Stimulated activated CD4-positive, alpha-beta T cell treated with anti-CD3 and anti-CD28 coated beads, Interleukin-12 subunit alpha, Interleukin-12 subunit beta, amount 100 ng/mL, for 4 hours (primary cell): ENCODE data around the gene SNORC.
"Not testable (repeated sequence)": the region's sequence is repeated elsewhere in the genome, so short reads cannot be mapped to it uniquely, and the experiment has no call there.

Source experiments
- DNase-seq: peaks from one replicate; pipeline ENCODE4 v3.0.0-alpha.2; 2020

SNORC gene

DNA sequence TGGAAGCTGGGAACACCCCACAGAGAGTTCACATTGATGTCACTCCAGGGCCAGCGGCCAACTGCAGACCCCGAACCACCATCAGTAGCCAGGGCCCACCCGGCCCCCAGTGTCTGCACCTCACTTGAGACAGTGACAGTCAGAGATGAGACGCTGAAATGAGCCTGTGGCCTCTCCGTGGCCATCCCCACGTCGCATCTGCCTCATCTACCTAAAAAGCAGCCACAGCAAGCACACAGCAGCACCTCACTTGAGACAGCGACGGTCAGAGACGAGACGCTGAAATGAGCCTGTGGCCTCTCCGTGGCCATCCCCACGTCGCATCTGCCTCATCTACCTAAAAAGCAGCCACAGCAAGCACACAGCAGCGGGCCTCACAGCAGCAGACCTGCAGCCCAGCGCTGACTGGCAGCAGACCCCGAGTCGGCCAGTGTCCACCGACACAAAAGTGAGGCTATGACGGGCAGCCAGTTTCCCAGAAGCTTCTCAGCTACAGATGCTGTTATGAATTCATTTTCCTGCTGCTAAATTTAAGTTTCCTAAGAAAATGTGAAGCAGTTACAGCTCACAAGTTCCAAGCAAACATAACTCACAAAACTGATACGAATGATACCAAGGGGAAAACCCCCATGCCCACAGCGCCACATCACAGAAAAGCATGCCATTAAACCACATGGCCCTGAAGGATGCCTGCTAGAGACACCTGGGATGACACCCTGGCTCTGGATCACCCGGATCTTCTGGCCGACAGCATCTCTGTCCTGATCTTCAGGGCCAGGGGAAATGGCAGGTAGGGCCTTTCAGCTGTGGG is 27.7 kb downstream of the SNORC start:
- peak; percentile 32 for DNase-seq

DNA sequence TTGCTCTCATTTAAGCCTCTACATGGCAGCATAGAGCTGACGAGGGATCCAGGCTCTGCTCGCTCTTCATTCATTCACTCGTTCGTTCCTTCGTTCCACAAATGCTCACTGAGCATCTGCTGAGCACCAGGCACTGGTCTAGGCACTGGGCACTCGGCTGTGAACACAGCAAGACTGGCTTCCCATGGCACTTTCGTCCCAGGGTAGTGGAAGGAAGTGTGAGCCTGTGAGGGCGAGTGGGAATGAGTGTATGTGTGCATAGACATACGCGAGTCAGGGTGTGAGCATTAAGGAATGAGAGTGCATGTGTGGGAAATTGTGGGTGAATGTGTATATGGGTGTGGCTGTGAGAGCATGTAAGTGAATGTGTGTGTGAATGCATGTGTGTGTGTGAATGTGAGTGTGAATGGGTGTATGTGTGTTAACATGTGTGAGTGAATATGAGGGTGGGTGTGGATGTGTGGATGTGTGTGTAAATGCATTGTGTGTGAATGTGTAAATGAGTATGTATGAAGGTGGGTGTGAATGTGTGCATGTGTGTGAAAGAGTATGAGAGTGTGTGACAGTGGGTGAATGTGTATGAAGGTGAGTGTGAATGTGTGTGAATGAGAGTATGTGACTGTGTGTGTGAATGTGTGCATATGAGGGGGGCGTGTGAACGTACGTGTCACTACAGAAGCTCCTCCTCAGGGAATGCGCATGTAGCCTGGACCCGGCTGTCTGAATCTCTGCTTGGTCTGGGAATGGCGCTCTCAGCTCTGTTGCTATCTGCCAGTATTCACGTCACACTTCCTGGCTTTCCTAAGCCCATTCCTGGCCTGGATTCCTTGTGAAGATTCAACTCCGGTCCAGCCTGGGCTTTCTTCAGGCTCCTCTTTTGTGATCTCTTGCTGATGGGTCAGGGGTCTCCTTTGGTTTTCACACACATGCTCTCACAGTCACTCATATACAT is 28.8 kb downstream of the SNORC start:
- no peak for DNase-seq

- no peak for DNase-seq
Observed at GRCh38 chr2:232900811-232901735, 31.0 kb downstream of the SNORC start.

DNA sequence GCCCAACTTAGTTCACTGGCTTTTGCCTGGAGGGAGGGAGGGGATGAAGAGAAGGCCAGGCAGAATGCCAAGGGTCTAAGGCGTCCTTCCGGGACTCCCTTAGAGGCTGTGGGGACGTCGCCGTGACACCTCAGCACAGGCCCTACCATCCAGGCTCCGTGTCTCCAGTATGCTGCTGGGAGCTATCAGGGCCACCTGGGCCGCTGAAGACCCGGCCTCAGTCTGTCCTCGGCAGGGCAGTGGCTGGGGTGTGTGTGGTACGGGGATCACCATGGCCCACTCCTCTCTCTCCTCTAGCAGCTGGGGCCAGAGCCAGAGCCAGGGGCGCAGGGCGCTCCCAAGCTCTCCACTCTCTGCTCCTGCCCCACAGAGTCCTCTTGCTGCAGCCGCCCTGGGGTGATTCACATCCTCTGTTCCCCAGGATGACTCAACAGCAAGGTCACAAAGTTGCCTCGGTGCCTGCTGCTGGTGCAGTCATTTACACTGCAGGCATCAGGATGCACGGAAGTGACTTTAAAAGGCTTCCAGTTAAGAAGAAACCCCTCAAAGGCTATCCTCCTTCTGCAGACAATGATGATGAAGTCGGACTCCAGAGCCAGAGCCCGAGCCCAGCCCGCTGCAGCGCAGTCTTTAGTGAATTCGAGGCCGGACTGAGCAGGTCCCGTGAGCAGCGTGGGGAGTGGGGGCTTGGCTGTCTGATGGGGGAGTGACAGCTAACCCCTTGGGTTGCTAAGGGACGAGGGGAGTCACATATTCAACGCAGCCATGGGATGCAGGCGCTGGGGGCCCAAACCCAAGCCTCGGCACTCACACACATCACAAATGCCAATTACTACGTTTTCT is 31.9 kb downstream of the SNORC start:
- DNase-seq: peak; percentile 31

- DNase-seq: no peak
Observed at GRCh38 chr2:232903989-232904388, 33.9 kb downstream of the SNORC start.

- not testable (repeated sequence) for DNase-seq
Observed at GRCh38 chr2:232906867-232907717, 37.0 kb downstream of the SNORC start.

- DNase-seq: not testable (repeated sequence)
Observed at GRCh38 chr2:232907718-232908085, 37.6 kb downstream of the SNORC start.

GRCh38 chr2:232908695-232909094 is 38.6 kb downstream of the SNORC start:
- no peak for DNase-seq

- no peak for DNase-seq
Observed at GRCh38 chr2:232910376-232910775, 40.3 kb downstream of the SNORC start.

GRCh38 chr2:232911712-232912277 is 41.7 kb downstream of the SNORC start:
- no peak for DNase-seq

GRCh38 chr2:232913903-232914302 is 43.8 kb downstream of the SNORC start:
- DNase-seq: no peak

DNA sequence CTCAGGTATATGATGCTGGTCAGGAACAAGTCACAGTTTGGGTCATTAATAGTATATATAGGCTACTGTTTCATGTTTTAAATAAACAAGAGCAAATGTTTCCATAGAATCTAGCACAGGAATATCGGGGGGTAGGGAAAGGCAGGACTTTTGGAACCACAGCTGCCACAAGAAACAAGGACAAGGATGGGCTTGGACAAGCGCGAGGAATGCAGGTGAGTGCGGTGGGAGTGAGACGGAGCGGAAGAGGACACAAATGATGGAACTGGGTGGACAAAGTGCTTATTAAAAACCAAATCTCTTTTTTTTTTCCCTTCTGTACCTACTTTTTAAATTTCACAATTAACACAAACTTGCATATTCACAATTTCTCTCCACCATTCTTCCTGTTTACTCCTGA is 49.1 kb downstream of the SNORC start:
- DNase-seq: no peak

DNA sequence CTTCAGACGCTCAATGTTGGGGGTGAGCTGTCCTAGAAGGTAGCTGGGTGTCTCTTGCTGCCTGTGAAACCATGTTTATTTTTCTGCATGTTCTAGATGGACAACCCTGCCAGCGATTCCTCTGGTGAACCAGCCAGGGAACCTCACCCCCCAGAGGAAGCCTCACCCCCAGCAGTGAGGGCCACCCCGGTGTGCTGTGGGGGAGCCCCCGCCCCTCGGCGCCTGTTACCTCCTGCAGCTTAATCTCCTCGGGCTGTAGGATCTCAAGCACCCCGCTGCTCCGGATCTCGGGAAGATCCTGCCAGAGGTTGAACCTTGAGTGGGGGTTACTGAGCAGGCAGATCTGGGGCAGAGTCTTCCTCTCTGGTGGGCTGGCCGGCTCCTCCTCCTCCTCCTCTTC is 50.0 kb downstream of the SNORC start:
- DNase-seq: no peak

GRCh38 chr2:232920760-232921159 is 50.7 kb downstream of the SNORC start:
- no peak for DNase-seq

- DNase-seq: no peak
Observed at GRCh38 chr2:232924433-232924832, 54.4 kb downstream of the SNORC start.

- DNase-seq: no peak
Observed at GRCh38 chr2:232925153-232925820, 55.2 kb downstream of the SNORC start.

DNA sequence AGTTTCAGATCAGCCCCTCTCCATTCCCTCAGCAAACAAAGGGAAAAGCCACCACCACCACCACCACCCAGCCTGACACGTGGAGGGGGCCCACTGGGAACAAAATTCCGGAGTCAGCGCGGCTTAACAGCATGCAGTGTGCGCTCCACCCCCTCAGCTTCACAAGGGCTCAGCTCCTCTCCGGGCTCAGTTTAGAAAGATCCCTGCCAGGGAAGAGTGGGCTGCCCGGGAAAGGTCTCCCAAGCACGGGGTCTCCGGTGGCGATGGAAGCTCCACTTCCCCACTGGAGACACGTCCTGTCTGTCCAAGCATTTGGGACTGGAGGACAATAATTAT is 55.7 kb downstream of the SNORC start:
- DNase-seq: no peak

- no peak for DNase-seq
Observed at GRCh38 chr2:232926431-232926939, 56.4 kb downstream of the SNORC start.

- DNase-seq: no peak
Observed at GRCh38 chr2:232927032-232927792, 57.1 kb downstream of the SNORC start.
